HG03135 (cell line): ENCODE measurements around the gene TBCD.

Source experiments
- ATAC-seq: cut with Tn5 transposase; IDR thresholded peaks from one replicate; pipeline ENCODE4 v1.9.1; 2021; ENCODE audit warnings: mild to moderate bottlenecking, moderate library complexity; ENCODE audit not compliant: unreplicated experiment

The TBCD gene

DNA sequence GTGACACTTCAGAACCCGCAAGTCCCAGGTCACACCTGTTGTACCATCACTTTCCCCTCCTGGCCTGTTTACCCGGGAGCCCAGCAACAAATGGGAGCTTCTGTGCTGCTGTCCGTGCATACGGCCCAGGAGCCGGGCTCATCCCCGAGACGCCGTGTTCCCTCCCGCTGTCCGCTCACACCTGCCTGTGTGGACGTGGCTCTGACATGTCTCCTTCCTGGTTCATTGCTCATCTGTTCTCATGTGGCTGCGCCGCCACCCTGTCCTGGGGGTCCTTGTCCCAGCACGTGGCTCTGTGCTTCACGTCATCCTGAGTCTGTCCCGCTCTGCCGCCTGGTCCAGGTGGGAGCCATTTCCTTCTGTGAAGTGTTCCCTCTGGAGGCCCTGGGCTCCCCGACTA is 37.9 kb downstream of the TBCD start:
- no peak for ATAC-seq

DNA sequence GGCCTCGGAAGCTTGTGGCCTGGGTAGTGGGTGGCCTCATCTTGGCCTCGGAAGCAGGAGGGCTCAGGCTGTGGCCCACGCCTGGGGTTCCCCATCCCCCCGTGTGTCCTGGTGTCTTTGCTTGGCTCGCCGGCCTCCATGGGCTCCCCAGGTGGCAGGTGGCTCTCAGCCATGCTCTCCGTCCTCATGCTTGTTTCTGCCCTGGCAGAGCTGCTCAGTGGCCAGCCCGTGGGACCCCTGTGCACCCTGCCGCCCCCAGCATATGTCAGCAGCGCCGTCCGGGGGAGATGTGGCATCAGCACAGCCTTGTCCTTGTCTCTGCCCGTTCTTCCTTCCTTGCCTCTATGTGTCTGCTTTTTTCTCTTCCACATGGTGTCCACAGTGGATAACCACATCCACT is 38.5 kb downstream of the TBCD start:
- ATAC-seq, result no peak

DNA sequence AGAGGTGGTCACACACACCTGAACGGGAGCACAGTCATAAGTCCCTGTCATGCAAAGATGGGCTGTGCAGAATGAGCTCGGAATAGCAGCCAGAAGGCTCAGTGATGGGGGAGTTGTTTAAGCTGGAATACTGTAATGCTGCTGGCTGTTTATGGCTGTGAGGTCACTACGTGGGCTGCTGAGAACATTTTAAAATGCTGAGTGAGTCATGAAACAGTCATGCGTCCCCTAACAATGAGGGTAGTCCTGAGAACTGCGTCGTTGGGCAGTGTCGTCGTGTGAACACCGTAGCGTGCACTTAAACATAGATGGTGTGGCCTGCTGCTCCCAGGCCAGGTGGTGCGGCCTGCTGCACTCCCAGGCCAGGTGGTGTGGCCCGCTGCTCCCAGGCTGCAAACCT is 39.7 kb downstream of the TBCD start:
- no peak for ATAC-seq

DNA sequence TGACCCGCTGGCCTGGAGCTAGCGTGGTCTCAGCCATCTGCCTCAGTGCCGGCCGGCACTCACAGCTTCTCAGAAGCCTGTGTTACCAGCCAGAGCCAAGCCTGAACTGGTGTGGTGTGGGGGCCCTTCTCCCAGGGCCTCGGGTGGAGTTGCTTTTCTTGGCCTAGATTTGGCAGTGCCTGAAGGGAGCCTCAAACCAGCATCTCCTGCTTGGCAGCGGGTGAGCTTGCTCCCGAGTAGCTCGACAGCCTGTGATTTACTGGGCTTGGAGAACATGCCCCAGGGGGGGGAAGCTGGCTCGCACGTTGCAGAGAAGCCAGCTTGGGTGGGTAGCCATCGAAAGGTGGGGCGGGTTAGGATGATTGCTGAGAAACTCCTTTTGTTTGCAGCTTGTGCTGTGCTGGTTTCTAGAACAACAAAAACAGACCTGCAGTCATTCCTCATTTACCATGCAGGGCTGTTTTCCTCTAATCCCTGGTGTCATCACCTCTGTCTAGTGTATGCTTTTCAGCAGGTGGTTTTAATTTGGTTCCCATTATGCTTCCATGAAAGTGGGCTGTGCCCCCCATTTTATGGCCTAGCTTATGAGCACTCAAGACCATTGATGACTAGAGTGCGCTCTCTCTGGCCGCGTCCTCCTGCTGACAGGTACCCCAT is 42.2 kb downstream of the TBCD start:
- no peak for ATAC-seq

DNA sequence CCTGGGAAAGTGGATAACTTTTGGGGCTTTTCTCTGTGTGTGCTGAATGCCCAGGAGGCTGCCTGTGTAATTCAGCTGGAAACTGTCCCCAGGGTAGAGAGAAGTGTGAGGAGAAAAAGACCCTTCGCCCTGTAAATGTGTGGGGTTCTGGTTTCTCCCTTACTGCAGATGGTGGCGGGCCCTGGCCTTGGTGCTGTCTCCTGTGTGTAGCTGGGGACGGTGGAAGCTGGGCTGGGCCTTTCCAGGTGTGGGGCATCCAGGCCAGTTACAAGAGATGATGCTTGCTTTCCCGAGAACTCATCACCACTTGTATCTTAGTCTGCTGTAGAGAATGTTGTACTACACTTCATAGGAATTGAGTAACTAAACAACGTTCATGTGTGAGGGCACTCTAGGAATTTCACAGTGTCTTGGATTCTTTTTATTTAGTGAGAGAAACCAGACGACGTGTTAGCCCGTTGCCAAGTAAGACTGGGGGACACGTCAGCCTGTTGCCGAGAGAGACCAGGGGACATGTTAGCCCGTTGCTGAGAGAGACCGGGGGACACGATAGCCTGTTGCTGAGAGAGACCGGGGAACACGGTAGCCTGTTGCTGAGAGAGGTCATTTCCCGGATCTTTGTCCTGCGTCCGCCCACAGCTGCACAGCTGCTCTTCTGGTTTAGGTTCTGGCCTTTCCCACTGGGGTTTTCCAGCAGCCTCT is 43.1 kb downstream of the TBCD start:
- no peak for ATAC-seq

DNA sequence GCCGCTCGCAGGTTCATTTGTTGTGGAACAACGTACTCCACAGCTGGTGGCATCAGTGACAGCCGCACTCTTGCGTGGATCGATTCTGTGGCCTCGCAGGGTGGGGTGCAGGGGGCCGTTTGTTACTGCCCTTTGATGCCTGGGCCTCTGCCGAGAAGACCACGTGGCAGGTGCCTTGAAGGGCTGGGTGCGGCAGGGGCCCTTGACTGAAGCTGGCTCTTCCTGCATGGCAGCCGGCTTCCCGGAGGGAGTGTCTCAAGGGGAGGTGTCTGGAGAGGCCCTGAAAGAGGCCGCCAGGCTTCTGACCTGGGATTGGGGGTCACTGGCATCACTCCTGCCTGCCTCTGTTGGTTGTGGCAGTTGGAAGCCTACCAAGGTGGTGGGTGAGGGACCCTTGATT is 43.8 kb downstream of the TBCD start:
- no peak for ATAC-seq

DNA sequence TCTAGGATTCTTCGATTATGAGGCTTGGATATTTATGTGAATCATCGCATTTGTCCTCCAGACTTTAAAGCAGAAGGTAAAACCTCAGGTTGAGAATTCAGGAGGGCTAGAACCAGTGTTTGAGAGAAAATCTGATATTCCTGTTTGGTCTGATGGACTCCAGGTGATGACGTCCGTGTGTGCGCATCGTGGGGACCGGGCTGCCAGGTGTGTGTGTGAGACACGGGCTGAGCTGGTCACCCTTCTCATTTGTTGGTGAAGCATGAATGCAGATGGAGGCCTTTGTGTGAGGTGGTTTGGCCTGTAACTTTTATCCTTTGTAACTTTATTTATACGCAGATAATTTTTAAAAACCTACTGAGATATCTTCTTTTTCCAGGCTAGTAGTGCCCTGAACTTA is 45.2 kb downstream of the TBCD start:
- ATAC-seq, result no peak

DNA sequence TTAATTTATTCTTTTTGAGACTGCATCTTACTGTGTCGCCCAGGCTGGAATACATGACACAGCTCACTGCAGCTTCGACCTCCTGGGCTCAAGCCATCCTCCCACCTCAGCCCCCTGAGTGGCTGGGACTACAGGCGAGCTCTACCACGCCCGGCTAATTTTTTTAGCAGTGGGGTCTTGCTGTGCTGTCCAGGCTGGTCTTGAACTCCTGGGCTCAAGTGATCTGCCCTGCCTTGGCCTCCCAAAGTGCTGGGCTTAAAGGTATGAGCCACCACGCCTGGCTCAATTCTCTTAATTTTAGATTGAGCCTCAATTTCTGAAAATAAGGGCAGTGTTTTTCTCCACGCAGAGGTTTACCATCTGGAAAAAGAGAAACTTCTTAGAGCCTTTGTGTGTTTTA is 46.9 kb downstream of the TBCD start:
- ATAC-seq, result no peak

DNA sequence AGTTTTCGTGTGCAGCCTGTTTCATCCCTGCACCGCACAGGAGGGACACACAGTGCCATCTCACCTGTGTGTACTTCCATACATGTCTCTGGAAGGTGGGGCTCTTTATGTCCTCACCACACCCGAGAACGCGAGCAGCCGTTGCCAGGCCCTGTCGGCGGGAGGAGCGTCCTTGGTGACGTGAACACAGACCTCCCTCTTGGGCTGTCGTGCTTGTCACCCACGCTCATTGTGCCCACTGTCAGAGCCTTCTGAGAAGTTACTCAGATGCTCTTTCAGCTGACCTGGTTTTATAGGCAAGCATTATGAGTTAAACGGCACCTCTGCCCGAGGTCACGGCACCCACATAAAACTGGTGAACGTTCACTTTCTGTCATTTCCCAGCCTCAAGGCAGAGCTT is 47.7 kb downstream of the TBCD start:
- ATAC-seq, result no peak

DNA sequence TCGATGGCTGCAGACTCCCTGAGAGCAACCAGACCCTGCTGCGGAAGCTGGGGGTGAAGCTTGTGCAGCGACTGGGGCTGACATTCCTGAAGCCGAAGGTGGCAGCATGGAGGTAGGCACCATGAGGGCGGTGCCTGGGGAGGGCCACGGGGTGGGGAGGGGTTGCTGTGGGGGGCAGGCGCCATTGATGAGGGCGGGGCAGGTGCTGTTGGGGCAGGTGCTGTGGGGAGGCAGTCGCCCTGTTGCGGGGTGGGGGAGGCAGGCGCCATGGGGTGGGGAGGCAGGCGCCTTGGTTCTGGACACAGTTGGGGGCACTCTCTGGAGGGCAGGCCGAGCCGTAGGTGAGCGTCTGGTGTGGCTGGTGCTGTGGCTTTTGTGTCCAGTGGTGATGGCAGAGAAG is 49.0 kb downstream of the TBCD start:
- ATAC-seq, result no peak

DNA sequence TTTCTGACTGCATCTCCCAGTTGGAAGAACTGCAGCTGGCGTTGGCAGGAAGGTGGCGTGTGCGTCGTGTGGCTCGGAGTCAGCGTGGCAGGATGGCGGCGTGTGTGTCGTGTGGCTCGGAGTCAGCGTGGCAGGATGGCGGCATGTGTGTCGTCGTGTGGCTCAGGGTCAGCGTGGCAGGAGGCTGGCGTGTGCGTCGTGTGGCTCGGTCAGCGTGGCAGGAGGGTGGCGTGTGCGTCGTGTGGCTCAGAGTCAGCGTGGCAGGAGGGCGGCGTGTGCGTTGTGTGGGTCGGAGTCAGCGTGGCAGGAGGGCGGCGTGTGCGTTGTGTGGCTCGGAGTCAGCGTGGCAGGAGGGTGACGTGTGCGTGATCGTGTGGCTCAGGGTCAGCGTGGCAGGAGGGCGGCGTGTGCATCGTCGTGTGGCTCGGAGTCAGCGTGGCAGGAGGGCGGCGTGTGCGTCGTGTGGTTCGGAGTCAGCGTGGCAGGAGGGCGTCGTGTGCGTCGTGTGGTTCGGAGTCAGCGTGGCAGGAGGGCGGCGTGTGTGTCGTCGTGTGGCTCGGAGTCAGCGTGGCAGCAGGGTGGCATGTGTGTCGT is 49.6 kb downstream of the TBCD start:
- no peak for ATAC-seq

DNA sequence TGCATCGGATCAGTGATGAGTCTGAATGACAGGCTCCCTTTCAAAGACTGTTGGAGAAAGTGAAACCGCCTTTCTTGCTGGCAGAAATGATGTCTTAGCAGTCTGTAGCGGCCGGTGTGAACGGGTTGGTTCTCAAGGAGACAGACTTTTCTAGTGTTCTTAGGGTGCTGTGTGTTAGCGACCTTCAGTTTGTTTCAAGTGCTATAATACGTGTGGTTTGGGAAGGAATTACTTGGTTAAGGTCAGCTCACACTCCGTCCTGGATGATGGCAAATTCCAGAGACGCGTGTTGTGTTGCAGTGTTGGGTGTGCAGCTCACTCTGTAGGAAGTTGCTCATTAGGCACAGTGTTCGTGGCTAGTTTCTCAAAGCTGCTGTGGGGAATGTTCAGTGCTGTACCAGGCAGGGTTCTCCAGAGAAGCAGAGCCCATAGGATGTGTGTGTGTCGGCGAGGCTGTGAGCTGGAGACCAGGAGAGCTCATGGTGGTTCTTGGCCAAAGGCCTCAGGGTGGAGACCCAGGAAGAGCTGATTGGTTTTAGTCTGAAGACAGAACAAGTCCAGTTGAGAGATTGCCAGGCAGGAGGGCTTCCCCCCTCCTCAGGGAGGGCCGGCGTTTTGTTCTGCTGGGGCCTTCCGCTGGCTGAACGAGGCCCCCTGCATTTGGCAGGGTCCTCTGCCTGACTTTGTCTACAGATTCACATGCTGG is 50.4 kb downstream of the TBCD start:
- no peak for ATAC-seq

DNA sequence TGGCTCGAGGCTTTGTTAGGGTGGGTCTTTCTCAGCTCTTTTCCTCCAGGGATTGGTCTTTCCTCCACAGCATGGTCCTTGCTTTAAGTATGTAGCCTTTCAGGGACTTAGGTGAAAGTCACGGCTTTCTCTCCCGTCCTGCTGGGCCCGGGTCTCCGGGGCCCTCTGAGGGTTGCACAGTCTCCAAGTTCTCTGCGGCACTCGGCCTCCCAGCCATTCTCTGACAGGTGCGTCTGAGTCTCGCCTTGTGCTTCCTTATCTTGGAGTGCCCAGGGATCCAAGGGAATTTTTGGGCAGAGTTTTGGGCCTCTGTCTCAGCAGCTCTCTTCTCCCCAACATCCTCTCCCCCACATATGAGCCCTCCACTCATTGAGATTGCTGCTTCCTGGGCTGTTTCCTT is 51.3 kb downstream of the TBCD start:
- no peak for ATAC-seq

DNA sequence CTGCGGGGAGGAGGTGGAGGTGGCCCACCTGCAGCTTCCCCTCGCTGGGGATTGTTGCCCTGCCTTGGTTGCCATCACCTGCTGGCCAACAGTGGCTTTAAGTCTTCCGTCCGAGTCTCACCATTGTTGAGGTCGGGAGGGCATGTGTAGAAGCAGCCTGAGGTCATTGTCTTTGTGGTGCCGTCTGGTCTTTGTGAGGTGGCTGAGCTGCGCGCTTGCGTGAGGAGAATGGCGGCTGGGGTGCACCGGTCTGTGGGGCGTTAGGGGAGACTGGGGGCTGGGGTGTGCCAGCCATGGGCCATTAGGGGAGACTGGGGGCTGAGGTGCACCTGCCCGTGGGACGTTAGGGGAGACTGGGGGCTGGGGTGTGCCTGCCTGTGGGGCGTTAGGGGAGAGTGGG is 51.7 kb downstream of the TBCD start:
- no peak for ATAC-seq

DNA sequence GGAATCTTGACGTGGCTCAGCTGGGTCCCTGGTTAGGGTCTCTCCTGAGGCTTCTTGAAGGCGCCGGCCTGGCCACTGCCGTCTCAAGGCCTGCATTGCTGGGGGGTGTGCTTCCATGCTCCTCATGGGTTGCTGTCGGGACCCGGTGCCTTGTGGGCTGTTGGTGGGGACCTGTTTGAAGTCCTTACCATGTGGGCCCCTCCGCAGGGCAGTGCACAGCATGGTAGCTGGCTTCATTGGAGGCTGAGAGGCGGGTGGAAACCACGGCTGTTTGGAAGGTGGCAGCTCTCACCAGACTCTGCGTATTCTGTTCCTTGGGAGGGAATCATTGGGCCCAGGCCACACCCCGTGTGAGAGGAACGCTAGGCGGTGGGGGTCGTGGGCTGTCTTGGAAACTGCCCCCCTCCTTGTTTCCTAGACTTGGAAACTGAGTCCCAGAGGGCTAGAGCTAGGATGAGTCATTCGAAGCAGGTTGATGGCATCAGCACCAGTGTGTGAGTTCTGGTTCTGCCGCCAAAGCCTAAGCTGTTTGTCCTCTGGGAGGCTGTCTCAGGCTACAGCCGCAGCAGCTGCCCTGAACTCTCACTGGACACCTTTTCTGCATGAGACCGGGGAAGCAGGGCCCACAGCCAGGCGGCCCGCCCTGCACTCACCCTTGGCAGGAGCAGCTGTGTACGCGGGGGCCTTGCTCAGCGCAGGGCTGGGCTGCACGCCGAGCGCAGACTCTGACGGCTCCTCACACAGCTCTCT is 52.8 kb downstream of the TBCD start:
- no peak for ATAC-seq

DNA sequence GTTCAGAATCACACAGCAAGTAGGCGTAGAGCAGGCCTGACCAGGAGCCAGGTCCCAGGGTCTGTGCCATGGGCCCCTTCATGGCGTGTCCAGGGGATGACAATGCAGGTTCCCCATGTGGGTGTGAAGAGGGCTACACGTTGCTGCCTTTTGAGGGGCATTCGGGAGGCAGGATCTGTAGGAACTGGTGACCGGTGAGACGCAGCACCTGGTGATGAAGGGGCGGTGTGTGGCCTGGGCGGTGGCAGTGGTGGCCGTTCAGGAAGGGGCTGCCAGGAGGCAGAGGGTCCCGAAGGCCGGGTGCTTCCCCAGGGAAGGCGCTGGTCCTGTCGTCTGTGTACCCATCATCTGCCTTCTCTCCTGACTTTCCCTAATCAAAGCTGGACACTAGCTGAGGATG is 53.4 kb downstream of the TBCD start:
- ATAC-seq, result no peak

DNA sequence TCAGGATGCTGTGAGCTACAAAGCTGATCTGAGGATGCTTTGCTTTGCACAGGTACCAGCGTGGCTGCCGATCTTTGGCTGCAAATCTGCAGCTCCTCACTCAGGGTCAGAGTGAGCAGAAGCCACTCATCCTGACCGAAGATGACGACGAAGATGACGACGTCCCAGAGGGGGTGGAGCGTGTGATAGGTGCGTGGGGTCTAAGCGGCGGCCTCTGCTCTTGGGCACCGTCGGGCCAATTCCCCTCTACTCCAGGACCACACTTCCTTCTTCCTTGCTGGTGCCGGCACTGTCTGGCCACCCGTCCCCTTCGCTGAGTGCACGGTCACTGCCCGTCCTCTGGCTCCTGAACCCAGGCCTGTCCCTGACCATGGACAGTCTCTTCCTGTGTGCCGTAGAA is 54.0 kb downstream of the TBCD start:
- ATAC-seq, result no peak

DNA sequence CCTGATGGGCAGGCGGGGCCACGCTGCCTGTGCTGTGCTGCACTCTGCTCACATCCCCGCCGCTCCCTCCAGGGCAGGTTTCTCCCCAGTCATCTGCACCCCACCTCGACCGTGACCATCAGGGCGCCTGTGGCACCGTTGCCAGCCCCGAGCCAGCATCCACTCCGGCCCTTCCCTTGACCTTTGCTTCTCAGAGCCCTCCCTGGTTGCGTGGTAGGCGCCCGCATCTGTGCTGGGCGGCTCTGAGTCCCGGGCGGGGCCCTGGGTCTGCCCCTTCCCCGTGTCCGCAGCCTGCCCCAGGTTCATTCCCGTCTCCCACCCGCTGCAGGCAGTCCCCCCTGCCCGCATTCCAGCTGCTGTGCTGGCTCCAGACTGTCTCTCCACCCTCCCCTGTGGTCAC is 54.8 kb downstream of the TBCD start:
- ATAC-seq, result no peak

DNA sequence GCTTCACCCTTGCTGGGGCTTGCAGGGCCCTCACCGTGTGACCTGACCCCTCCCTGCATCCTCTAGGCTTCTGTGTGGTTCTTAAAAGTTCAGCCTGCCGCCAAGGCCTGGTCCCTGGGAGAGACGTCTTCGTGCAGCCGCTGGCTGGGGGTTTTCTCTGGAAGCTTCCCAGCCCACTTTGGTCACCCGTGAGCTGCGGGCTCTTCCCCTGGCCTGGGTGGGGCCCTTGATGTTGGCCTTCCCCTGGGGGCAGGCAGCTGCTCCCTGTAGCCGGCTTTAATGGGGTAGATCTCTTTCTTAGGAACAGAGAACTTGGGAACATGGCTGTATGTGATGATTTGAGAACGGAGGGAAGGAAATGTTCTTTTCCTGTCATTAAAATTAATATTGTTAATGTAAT is 55.2 kb downstream of the TBCD start:
- ATAC-seq, result no peak

DNA sequence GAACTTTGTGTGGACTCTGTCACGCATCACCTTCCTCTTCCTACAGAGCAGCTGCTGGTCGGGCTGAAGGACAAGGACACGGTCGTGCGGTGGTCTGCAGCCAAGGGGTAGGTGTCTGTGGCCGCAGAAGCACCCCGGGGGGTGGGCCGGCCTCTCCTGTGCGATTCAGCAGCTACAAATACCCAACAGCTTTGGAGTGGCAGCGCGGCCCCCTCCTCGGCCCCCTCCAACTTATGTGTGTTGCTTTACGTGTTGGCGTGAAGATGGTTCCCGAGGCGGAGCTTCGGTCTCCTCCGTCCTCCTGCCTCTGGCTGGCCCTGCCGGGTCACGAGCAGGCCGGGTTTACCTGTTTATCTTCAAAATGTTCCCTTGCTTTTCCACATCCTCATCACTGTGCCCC is 55.7 kb downstream of the TBCD start:
- ATAC-seq, result no peak

DNA sequence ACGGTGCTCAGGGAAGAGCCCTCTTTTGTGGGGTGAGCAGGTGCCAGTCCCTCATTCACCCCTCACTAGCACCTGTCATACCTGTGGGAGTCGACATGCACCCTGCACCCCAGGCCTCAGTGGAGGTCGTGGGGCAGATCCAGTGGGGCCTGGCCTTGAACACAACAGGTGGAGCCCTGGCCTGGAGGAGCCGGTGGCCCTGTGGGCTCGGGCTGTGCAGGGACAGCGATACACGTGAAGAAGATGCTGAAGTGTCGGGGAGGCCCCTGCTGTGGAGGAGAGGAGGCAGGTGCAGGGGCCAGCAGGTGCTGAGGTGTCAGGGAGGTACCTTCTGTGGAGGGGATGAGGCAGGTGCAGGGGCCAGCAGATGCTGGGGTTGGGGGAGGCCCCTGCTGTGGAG is 56.1 kb downstream of the TBCD start:
- ATAC-seq, result no peak
